Suprapubic skin (tissue), 4 donors: ENCODE results near the gene IQCH. TPM values are rescaled to one million over a fixed set of nuclear protein-coding genes. Genes with fewer than 3 reads are reported as not detected.
"Not testable (repeated sequence)": the region's sequence is repeated elsewhere in the genome, so short reads cannot be mapped to it uniquely, and the experiment has no call there.

ENCODE experiments used
- DNase-seq, 2 donors: peaks; one replicate each; pipeline ENCODE4 v3.0.0-alpha.2; 2019; ENCODE audit warnings: low spot score in 2 of 2
- H3K27ac ChIP-seq: fragments of 200-600 bp; sonication (generic); one replicate; pipeline ENCODE4 v1.5.1; 2019
- H3K27me3 ChIP-seq: fragments of 200-600 bp; sonication (generic); one replicate; pipeline ENCODE4 v1.5.1; 2019
- H3K36me3 ChIP-seq: fragments of 200-600 bp; sonication (generic); one replicate; pipeline ENCODE4 v1.5.1; 2019
- H3K4me1 ChIP-seq: fragments of 200-600 bp; sonication (generic); one replicate; pipeline ENCODE4 v1.5.1; 2019
- H3K4me3 ChIP-seq: fragments of 200-600 bp; sonication (generic); one replicate; pipeline ENCODE4 v1.5.1; 2019; ENCODE audit warnings: mild to moderate bottlenecking
- H3K9me3 ChIP-seq: fragments of 200-600 bp; sonication (generic); one replicate; pipeline ENCODE4 v1.5.1; 2019
- CTCF ChIP-seq, 2 donors: fragments of 200-600 bp in 1 of 2; fragments of 450-650 bp in 1 of 2; sonication (generic) in 1 of 2; IDR thresholded peaks; one replicate each; pipeline ENCODE4 v1.5.1; 2016 to 2019; ENCODE audit warnings: antibody characterized with exemption in 2 of 2, mild to moderate bottlenecking in 1 of 2, moderate library complexity in 1 of 2
- EP300 ChIP-seq: sonication (generic); formaldehyde crosslinking; IDR thresholded peaks from one replicate; pipeline ENCODE4 v1.6.1; 2017; ENCODE audit warnings: antibody characterized with exemption
- POLR2A ChIP-seq, 2 donors: fragments of 450-650 bp; IDR thresholded peaks; one replicate each; pipeline ENCODE4 v1.6.1; 2017; ENCODE audit warnings: antibody characterized with exemption in 2 of 2, mild to moderate bottlenecking in 2 of 2, moderate library complexity in 2 of 2
- POLR2AphosphoS5 ChIP-seq, 3 donors: sonication (generic); formaldehyde crosslinking; IDR thresholded peaks; one replicate each; pipeline ENCODE4 v1.6.1; 2017; ENCODE audit warnings: antibody characterized with exemption in 3 of 3
- WGBS: methylation state at CpG from one replicate; pipeline ENCODE4 v1.1.5; 2018; 5-methylcytosine and 5-hydroxymethylcytosine counted together
- total RNA-seq, 4 donors: library from RNA; depleted of rRNA; stranded (reverse); fragments of >200 nt; gene quantifications; one replicate each; pipeline ENCODE4 v1.1.0, GENCODE V29; 2016

Gene IQCH
- total RNA-seq, 4 donors from 2014 or later = 1.4 to 3.1 (median 2.2) TPM

- TF ChIP-seq EP300 (no peak), POLR2A (IDR thresholded peaks at IDR 0.05) (no peak), POLR2AphosphoS5 (IDR thresholded peaks at IDR 0.05) (no peak), CTCF (IDR thresholded peaks at IDR 0.05) (no peak)
- no peaks in the 10 kb centered on the region for H3K9me3 ChIP-seq
- 55% methylated on average over 8 of the region's 8 CpGs for WGBS
These were observed 105.0 kb downstream of the IQCH start for GRCh38 chr15:67359431-67360079.

GRCh38 chr15:67361100-67361499, 106.5 kb downstream of the IQCH start:
- H3K27ac ChIP-seq = no peak overlapping the region
- no peaks in the 10 kb centered on the region for H3K36me3 ChIP-seq
- no peak for DNase-seq
- H3K27me3 ChIP-seq = no peaks in the 10 kb centered on the region
- no peaks in the 10 kb centered on the region for H3K4me1 ChIP-seq
- no peaks in the 10 kb centered on the region for H3K9me3 ChIP-seq
- no peak overlapping the region for H3K4me3 ChIP-seq
- WGBS = 94% methylated on average over 2 of the region's 2 CpGs
- TF ChIP-seq CTCF (IDR thresholded peaks at IDR 0.05) (no peak), EP300 (no peak), POLR2AphosphoS5 (IDR thresholded peaks at IDR 0.05) (no peak), POLR2A (IDR thresholded peaks at IDR 0.05) (no peak)

More at GRCh38 chr15:67359431-67360079, 105.0 kb downstream of the IQCH start:
- Histone ChIP-seq H3K27me3 (no peaks in the 10 kb centered on the region), H3K4me1 (no peaks in the 10 kb centered on the region), H3K36me3 (no peaks in the 10 kb centered on the region), H3K4me3 (no peak overlapping the region), H3K27ac (no peak overlapping the region)
- no peak for DNase-seq

GRCh38 chr15:67363712-67364111, 109.1 kb downstream of the IQCH start:
- H3K4me1 ChIP-seq, DNase-seq, H3K4me3 ChIP-seq, H3K36me3 ChIP-seq, H3K27ac ChIP-seq, H3K27me3 ChIP-seq, H3K9me3 ChIP-seq: not testable (repeated sequence)
- 39% methylated on average over 1 of the region's 1 CpG for WGBS

- no peak overlapping the region for H3K4me3 ChIP-seq
- no peaks in the 10 kb centered on the region for H3K9me3 ChIP-seq
- no peak overlapping the region for H3K27ac ChIP-seq
- 80% methylated on average over 2 of the region's 2 CpGs for WGBS
- H3K4me1 ChIP-seq = no peaks in the 10 kb centered on the region
- H3K27me3 ChIP-seq = no peaks in the 10 kb centered on the region
- TF ChIP-seq POLR2A (IDR thresholded peaks at IDR 0.05) (no peak), CTCF (IDR thresholded peaks at IDR 0.05) (no peak), POLR2AphosphoS5 (IDR thresholded peaks at IDR 0.05) (no peak), EP300 (no peak)
- H3K36me3 ChIP-seq = no peaks in the 10 kb centered on the region
- no peak for DNase-seq
These were observed 111.4 kb downstream of the IQCH start for GRCh38 chr15:67365994-67366393.

- Histone ChIP-seq H3K9me3 (no peaks in the 10 kb centered on the region), H3K27me3 (no peaks in the 10 kb centered on the region), H3K27ac (no peak overlapping the region), H3K36me3 (no peaks in the 10 kb centered on the region), H3K4me1 (no peaks in the 10 kb centered on the region), H3K4me3 (no peak overlapping the region)
- 90% methylated on average over 1 of the region's 1 CpG for WGBS
- no peak for DNase-seq
- no peak for TF ChIP-seq POLR2AphosphoS5 (IDR thresholded peaks at IDR 0.05)
- TF ChIP-seq EP300 = no peak
- TF ChIP-seq POLR2A (IDR thresholded peaks at IDR 0.05) = no peak
- no peak for TF ChIP-seq CTCF (IDR thresholded peaks at IDR 0.05)
These were observed 112.3 kb downstream of the IQCH start for GRCh38 chr15:67366904-67367303.
